T47D (cell line): ENCODE results near the gene DEDD2.

Source experiments
- DNase-seq, 2 experiments: peaks; one replicate each; pipeline versions ENCODE4 v3.0.0 to v3.0.0-alpha.2; 2011 to 2012; ENCODE audit warnings: low read depth in 1 of 2, low spot score in 1 of 2
- JUND ChIP-seq: IDR thresholded peaks from 2 replicates; pipeline ENCODE4 v1.6.1; 2012; ENCODE audit warnings: low read depth
- in situ Hi-C: cut with HindIII; loops from 2 replicates; pipeline ENCODE4 v1.10.0; 2016; ENCODE audit warnings: low sequenced_read_pairs, low pct_unique_long_range_greater_than_20kb

Gene DEDD2

DNA sequence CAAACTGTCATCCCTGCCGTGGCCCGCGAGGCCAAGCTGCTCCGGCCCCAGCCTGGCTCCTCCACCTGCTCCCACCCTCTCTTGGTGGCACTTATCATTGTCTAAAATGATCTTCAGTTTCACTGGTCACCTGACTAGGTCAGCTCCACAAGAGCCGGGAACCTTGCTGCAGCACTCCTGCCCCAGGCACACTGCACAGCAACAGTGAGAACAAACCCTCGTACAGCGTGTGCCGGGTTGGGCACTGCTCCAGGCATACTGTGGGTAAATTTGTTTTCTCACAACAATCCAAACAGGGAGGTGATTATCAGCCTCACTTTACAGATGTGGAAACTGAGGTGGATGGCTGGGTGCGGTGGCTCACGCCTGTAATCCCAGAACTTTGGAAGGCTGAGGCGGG is 8.9 kb downstream of the DEDD2 start:
- no peak for TF ChIP-seq JUND
- DNase-seq: no peak
- in situ Hi-C loops: no loop called here

DNA sequence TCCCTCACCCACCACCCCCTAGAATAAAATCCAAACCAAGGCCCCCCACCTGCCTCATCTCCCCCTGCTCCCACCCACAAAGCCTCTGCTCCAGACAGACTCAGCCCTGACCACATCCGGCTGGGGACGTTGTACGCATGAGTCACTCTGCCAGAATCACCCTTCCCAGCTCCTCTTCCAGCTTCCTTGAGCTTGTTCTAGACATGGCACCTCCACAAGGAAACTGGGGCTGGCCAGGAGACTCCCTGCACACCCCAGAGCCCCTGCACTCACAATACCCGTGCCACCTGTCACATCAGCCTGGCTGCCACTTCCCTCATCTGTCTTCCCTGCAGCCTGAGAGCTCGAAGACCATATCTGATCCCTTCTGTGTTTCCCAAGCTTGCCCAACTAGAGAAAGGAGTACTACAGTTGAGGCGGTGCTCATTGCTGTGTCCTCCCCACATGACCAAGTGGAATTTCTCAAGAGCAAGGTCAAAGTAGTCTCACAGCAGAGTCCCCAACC is 9.7 kb downstream of the DEDD2 start:
- in situ Hi-C loops: no loop called here
- no peak for DNase-seq
- TF ChIP-seq JUND: no peak

DNA sequence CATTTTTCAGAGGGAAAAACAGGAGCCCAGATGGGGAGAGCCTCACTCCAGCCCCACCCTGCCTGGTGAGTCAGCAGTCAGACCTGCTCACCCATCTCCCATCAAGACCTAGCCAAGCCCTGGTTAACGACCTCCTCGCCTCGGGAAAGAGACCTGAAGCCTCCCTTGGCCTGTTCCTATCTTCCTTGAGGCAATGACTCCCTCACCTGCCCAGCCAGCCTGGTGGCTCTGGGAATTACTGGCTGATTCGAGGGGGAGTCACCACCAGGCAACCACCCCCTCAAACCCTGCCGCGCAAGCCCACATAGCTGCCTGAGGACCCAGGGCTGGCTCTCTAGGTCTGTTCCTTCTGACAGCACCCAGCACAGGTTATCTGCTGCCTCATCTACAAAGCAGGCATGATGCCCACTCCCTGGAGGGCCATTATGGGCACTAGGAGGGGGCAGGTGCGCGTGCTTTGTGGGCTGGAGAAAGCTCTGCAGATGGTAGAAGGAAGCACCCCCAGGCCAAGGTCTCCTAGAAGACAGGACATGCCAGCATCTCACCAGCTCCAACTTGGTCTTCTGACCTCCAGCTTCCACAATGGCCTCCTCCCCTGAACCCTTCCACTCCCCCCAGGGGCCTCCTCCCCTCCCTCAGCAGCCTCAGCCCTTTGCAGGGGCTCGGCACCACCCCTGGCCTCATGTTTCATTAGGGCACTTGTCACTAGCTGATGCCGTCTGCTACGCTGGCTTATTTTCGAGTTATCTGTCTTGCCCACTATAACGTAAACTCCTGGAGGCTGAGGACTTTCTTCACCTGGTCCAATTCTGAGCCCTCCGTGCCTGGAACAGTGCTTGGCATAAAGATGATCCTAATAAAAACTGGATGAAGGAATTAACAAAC is 10.4 kb downstream of the DEDD2 start:
- in situ Hi-C loops: no loop called here
- no peak for TF ChIP-seq JUND
- DNase-seq: no peak

DNA sequence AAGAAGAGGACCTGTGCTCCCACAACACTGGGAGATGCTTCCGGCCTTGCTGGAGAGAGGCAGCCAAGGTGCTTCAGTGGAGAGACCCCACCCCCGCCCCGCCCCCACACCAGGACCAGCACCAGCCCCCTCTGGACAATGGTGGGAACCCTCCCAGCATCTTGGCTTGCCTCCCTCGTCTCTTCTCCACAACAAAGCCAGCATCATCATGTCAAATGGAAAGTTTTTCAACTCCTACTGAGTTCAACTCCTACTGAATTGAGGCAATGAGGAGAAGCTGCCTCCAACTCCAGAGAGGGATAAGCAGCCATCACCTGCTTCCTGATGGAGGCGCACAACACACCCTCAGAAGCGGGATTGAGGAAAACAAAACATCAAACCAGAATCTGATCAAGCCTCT is 12.8 kb downstream of the DEDD2 start:
- in situ Hi-C loops: no loop called here
- TF ChIP-seq JUND: no peak
- no peak for DNase-seq

DNA sequence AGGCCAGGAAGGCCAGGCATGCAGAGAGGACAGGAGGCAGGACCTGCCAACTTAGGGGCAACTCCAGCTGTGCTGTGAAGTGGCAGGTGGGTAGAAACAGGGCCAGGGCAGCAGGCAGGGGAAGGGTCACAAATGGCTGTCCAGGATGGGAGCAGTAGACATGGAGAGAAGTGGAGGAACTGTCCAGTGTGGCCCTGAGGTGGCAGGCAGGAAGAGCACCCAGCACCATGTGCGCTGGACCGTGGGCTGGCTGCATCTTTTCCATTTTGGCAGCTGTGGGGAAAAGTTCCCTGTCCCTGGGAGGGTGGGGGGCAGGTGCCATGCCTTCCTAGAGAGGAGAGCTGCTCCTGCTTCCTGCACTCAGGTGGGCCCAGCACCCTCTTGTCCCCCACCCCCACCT is 13.8 kb downstream of the DEDD2 start:
- no peak for DNase-seq
- TF ChIP-seq JUND: no peak
- in situ Hi-C loops: no loop called here

DNA sequence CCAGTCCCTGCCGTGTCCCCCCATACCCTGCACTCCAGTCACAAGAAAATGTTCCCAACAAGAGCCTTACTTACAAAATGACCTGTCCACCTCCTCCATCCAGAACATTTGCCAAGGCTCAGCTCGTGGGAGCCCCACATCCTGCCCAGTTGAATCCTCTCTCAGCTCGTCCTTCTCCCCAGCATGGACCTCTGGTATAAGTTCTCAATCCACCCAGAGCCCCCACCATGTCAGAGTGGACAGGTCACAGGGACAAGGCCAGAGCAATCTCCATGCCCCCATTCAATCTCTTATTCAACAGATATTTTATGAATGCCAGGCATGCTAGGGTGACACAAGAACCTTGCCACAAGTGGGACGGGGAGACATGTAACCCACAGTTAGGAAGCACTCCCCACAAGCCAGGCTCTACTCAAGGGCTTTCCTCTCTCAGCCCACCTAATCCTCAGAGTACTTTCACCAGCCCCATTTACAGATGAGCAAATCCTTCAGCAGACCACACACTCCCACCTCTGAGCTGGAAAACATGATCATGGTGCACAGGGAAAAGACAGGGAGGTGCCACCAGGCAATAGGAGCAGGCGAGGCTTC is 15.1 kb downstream of the DEDD2 start:
- no peak for TF ChIP-seq JUND
- in situ Hi-C loops: no loop called here
- DNase-seq: no peak

DNA sequence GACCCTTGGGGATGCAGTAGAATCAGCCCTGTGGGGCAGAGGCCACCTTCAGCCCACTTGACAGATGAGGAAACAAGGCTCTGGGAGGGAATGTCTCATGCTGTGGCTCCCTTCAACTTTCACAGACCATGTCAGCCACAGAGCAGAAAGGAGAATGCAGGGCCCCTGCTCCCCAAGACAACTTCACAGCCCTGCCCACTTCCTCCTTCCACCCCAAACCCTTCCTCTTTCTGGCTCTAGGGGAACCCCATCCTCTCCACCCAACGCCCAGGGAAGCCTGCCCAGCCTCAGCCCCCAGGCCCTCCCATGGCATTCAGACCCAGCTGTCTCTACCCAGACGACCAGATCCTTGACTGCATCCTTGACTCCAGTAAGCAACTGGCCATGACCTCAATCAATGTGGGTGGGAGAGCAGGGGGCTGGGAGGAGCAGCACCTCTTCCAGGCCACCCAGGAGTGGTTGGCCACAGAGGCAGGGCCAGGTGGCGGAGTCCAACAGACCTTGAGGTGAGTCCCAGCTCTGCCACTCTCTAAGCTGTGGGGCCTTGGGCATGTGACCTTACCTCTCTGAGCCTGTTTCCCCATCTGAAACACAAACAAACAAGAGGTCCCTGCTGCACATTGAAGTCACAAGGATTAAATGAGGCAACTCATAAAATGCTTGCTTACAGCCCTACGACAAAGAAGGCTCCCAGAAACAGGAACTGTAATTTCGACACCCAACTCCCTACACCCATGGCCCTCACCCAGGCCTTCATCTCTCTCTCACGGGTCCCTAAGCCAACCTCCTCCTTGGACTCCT is 15.8 kb downstream of the DEDD2 start:
- no peak for TF ChIP-seq JUND
- no peak for DNase-seq
- in situ Hi-C loops: no loop called here

DNA sequence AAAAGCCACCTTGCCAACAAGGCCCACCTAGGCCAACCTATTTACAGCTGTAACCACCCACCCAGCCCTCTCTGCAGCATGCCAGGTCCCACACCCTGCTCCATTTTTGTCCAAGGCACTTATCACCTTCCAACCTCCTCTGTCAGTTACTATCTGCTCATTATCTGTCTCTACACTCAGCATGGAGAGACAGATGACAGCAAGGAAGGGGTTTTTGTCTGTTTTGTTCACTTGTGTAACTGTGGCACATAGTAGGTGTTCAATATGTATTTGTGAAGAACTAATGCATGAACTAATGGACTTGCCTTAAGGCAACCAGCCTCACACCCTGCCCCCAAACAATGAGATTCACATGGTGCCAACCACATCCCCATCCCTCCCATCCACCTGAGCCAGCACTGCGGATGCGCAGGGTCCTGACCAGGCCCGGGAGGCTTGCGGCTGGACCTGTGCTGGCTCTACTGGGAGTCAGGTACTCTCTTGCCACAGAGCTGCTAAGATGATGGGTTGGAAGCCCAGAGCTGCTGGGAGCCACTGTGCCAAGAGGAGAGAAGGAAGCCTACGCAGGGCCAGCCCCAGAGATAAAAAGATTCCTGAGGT is 17.3 kb downstream of the DEDD2 start:
- in situ Hi-C loops: no loop called here
- TF ChIP-seq JUND: no peak
- no peak for DNase-seq

DNA sequence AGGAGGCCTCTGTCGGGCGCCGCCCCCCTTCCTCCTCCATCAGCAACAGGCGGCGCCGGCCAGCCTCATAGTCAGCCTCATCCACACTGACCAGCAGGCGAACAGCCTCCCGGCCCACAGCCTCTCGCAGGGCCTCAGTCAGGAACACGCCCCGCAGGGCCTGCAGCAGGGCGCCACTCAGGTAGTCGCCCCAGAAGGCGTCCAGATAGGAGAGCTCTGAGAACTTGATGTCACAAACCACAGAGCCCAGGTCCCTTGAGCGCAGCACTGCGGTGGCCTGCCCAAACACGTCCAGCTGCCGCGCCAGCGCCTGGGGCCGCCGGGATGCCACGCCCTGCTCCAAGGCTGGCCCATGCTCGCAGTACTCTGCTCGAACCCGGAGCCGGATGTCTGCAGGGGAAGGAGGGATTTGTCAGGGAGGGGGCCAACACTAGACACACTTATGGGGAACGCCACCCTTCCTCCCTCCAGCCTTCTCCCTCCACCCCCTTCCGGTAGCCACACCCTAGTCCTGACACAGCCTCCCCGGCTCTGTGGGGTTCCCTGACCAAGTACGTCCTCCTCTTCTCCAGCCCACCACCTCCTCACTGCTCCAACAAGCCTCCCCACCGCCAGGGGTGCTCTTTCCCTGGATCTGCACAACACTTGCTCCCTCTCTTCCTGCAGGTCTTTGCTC is 17.9 kb downstream of the DEDD2 start:
- no peak for DNase-seq
- in situ Hi-C loops: no loop called here
- no peak for TF ChIP-seq JUND

DNA sequence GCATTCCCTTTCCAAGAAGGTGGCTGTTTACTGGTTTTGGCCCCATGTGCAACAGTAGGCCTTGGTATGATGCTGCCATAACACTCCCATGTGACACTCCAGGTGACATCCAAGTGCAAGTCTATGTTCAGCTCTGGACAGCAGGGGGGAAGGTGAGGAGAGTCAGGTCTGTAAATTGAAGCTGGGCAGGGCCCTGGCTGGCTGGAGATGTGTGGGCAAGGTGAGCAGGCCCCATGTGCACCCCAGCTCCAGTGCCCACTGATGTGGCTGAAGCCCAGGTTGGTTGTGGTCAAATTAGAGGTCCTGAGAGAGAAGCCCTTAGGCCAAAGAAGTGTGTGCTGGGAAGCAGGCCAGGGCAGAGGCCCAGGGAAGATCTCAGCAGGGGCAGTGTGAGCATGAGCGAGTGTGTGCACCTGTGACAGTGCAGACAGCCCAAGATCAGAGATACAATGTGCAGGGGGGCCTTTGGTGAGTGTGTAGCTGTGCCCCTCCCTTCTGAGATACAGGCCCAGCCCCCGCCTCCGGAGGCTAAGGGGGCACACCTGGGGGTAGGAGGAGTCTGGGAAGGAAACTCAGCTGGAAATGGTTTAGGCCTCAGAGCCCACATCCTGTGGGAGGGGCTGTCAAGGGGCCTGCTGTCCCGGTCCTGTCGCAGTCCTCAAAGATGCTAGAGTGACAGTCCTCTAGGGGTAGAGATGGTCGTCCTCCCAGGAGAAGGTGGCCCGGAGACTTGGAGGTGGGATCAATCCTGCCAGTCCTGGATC is 18.6 kb downstream of the DEDD2 start:
- no peak for TF ChIP-seq JUND
- in situ Hi-C loops: no loop called here
- no peak for DNase-seq

DNA sequence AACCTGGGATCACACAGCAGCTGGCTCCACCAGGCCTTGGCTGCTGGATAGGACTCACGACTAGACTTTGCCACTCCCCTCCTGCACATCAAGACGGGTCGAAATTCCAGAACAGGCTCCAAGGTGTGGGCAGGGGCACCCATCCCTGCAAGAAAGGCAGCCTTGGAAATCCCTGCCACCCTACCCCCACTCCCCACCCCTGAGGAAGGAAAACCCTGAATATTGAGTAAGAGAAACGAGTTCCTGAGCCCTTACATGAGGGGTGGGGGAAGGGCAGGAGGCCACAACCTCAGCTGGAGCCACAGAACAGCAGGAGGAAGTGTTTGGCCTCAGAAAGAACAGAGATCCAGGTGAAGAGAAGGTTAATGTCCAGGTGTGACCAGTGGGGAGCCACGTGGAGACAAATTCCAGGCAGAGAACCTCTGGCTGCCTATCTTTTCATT is 20.1 kb downstream of the DEDD2 start:
- no peak for DNase-seq
- no peak for TF ChIP-seq JUND
- in situ Hi-C loops: no loop called here
